ENCODE results near the gene EIF2B2.

Gene EIF2B2

DNA sequence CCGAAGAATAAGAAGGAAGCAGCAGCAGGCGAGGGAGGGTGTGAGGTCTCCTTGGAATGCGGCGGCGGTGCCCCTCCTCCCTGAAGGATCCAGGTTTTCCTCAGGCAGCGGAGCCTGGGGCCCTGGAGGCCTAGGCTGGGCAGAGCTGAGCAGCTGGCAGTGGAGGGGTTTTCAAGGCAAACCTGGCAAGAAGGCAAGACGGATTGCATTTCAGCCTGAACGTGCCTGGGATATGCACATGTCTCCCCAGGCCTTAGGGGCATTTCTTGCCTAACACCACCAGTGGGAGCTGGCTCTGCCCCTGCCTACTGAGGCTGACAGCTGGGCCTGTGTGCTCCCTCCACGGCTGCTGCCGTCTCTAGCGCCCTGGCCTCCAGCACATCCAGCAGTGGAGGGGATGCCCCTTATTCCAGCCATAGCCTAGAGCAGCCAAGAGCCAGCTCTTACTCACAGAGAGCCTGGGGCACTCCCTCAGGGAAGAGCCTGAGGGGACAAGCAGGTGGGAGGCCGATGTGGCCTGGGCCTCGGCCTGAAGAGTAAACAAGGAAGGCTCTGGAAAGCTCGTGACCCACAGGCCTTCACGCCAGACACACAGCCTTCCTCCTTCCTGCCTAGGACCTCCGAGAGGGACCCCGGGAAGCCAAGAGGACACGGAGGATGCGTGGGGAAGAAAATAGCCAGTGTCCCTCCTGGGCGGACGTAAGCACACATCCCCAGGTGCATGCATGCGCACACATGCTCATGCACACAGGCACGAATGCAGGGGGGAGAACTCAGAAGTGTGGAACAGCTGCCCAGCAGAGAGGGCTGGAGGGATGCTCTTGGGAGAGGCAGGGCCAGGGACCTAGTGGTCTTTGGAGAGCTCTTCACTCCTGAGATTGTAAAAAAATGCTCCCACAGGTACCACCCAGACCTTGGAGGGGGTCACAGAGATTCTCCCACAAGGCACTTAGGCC, 23.0 kb upstream of the EIF2B2 start:
- Histone ChIP-seq H3K9me3 (ENCODE audit: control insufficient read depth in 5 of 5, low read length in 5 of 5) (no peaks in the 10 kb centered on the region), H3K4me1 (ENCODE audit: control insufficient read depth in 5 of 5, insufficient read depth in 5 of 5, low read length in 5 of 5) (peaks cover 2 to 51% (median 36%) of the 10 kb centered on the region in 5 donors), H3K36me3 (ENCODE audit: control insufficient read depth in 5 of 5, insufficient read depth in 5 of 5, low read length in 5 of 5) (no peaks in the 10 kb centered on the region), H3K27me3 (ENCODE audit: control insufficient read depth in 5 of 5, insufficient read depth in 4 of 5, low read length in 5 of 5) (no peaks in the 10 kb centered on the region), H3K27ac (ENCODE audit: low read depth, low read length) (no peak overlapping the region), H3K9ac (ENCODE audit: low read length in 5 of 5) (peak overlapping the region in 1 of 5 donors; percentile 27), H3K4me3 (ENCODE audit: low read depth in 1 of 5, low read length in 5 of 5) (no peak overlapping the region)

GRCh38 chr14:74980398-74980730, 22.4 kb upstream of the EIF2B2 start:
- H3K9ac ChIP-seq (ENCODE audit: low read length in 5 of 5): no peak overlapping the region
- no peaks in the 10 kb centered on the region for H3K36me3 ChIP-seq (ENCODE audit: control insufficient read depth in 5 of 5, insufficient read depth in 5 of 5, low read length in 5 of 5)
- no peak overlapping the region for H3K4me3 ChIP-seq (ENCODE audit: low read depth in 1 of 5, low read length in 5 of 5)
- H3K4me1 ChIP-seq (ENCODE audit: control insufficient read depth in 5 of 5, insufficient read depth in 5 of 5, low read length in 5 of 5): peaks cover 2 to 45% (median 33%) of the 10 kb centered on the region in 5 donors
- H3K27ac ChIP-seq (ENCODE audit: low read depth, low read length): no peak overlapping the region
- no peaks in the 10 kb centered on the region for H3K9me3 ChIP-seq (ENCODE audit: control insufficient read depth in 5 of 5, low read length in 5 of 5)
- no peaks in the 10 kb centered on the region for H3K27me3 ChIP-seq (ENCODE audit: control insufficient read depth in 5 of 5, insufficient read depth in 4 of 5, low read length in 5 of 5)

- H3K36me3 ChIP-seq (ENCODE audit: control insufficient read depth in 5 of 5, insufficient read depth in 5 of 5, low read length in 5 of 5): no peaks in the 10 kb centered on the region
- peak overlapping the region in 1 of 5 donors; percentile 2 for H3K9ac ChIP-seq (ENCODE audit: low read length in 5 of 5)
- H3K4me1 ChIP-seq (ENCODE audit: control insufficient read depth in 5 of 5, insufficient read depth in 5 of 5, low read length in 5 of 5): peaks cover 2 to 42% (median 33%) of the 10 kb centered on the region in 5 donors
- H3K9me3 ChIP-seq (ENCODE audit: control insufficient read depth in 5 of 5, low read length in 5 of 5): no peaks in the 10 kb centered on the region
- no peaks in the 10 kb centered on the region for H3K27me3 ChIP-seq (ENCODE audit: control insufficient read depth in 5 of 5, insufficient read depth in 4 of 5, low read length in 5 of 5)
- H3K27ac ChIP-seq (ENCODE audit: low read depth, low read length): no peak overlapping the region
- no peak overlapping the region for H3K4me3 ChIP-seq (ENCODE audit: low read depth in 1 of 5, low read length in 5 of 5)
Observed at GRCh38 chr14:74980731-74981461, 21.8 kb upstream of the EIF2B2 start.

DNA sequence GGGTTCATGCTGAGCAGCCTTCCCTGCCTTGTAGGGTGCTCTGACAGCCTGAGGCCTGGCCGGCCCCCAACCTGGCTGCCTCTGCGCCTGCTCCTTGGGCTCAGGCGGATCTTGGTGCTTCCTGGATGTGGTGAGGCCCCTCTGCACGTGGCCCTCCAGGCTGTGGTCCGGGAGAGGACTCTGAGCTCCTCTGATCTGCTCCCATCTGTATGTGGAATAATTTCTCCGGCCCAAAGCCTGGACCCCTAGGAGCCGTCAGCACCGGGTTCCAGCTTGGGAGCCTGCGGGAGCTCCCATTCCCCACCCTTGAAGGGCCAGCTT, 21.3 kb upstream of the EIF2B2 start:
- Histone ChIP-seq H3K27ac (ENCODE audit: low read depth, low read length) (no peak overlapping the region), H3K4me1 (ENCODE audit: control insufficient read depth in 5 of 5, insufficient read depth in 5 of 5, low read length in 5 of 5) (peaks cover 2 to 42% (median 31%) of the 10 kb centered on the region in 5 donors), H3K27me3 (ENCODE audit: control insufficient read depth in 5 of 5, insufficient read depth in 4 of 5, low read length in 5 of 5) (no peaks in the 10 kb centered on the region), H3K9me3 (ENCODE audit: control insufficient read depth in 5 of 5, low read length in 5 of 5) (no peaks in the 10 kb centered on the region), H3K4me3 (ENCODE audit: low read depth in 1 of 5, low read length in 5 of 5) (no peak overlapping the region), H3K36me3 (ENCODE audit: control insufficient read depth in 5 of 5, insufficient read depth in 5 of 5, low read length in 5 of 5) (no peaks in the 10 kb centered on the region), H3K9ac (ENCODE audit: low read length in 5 of 5) (peak overlapping the region in 1 of 5 donors; percentile 2)

GRCh38 chr14:74981833-74982232, 20.9 kb upstream of the EIF2B2 start:
- Histone ChIP-seq H3K9me3 (ENCODE audit: control insufficient read depth in 5 of 5, low read length in 5 of 5) (no peaks in the 10 kb centered on the region), H3K4me1 (ENCODE audit: control insufficient read depth in 5 of 5, insufficient read depth in 5 of 5, low read length in 5 of 5) (peaks cover 2 to 38% (median 29%) of the 10 kb centered on the region in 5 donors), H3K27me3 (ENCODE audit: control insufficient read depth in 5 of 5, insufficient read depth in 4 of 5, low read length in 5 of 5) (no peaks in the 10 kb centered on the region), H3K9ac (ENCODE audit: low read length in 5 of 5) (no peak overlapping the region), H3K36me3 (ENCODE audit: control insufficient read depth in 5 of 5, insufficient read depth in 5 of 5, low read length in 5 of 5) (no peaks in the 10 kb centered on the region), H3K27ac (ENCODE audit: low read depth, low read length) (no peak overlapping the region), H3K4me3 (ENCODE audit: low read depth in 1 of 5, low read length in 5 of 5) (no peak overlapping the region)

- no peak overlapping the region for H3K27ac ChIP-seq (ENCODE audit: low read depth, low read length)
- no peaks in the 10 kb centered on the region for H3K36me3 ChIP-seq (ENCODE audit: control insufficient read depth in 5 of 5, insufficient read depth in 5 of 5, low read length in 5 of 5)
- no peaks in the 10 kb centered on the region for H3K9me3 ChIP-seq (ENCODE audit: control insufficient read depth in 5 of 5, low read length in 5 of 5)
- no peak overlapping the region for H3K9ac ChIP-seq (ENCODE audit: low read length in 5 of 5)
- H3K4me3 ChIP-seq (ENCODE audit: low read depth in 1 of 5, low read length in 5 of 5): no peak overlapping the region
- H3K4me1 ChIP-seq (ENCODE audit: control insufficient read depth in 5 of 5, insufficient read depth in 5 of 5, low read length in 5 of 5): peaks cover 2 to 36% (median 27%) of the 10 kb centered on the region in 5 donors
- no peaks in the 10 kb centered on the region for H3K27me3 ChIP-seq (ENCODE audit: control insufficient read depth in 5 of 5, insufficient read depth in 4 of 5, low read length in 5 of 5)
Observed at GRCh38 chr14:74982661-74983060, 20.1 kb upstream of the EIF2B2 start.

- Histone ChIP-seq H3K27me3 (ENCODE audit: control insufficient read depth in 5 of 5, insufficient read depth in 4 of 5, low read length in 5 of 5) (no peaks in the 10 kb centered on the region), H3K36me3 (ENCODE audit: control insufficient read depth in 5 of 5, insufficient read depth in 5 of 5, low read length in 5 of 5) (no peaks in the 10 kb centered on the region), H3K4me1 (ENCODE audit: control insufficient read depth in 5 of 5, insufficient read depth in 5 of 5, low read length in 5 of 5) (peaks cover 2 to 29% (median 21%) of the 10 kb centered on the region in 5 donors), H3K9me3 (ENCODE audit: control insufficient read depth in 5 of 5, low read length in 5 of 5) (no peaks in the 10 kb centered on the region), H3K9ac (ENCODE audit: low read length in 5 of 5) (no peak overlapping the region), H3K27ac (ENCODE audit: low read depth, low read length) (no peak overlapping the region), H3K4me3 (ENCODE audit: low read depth in 1 of 5, low read length in 5 of 5) (no peak overlapping the region)
Observed at GRCh38 chr14:74983343-74983742, 19.4 kb upstream of the EIF2B2 start.

GRCh38 chr14:74984236-74985027, 18.3 kb upstream of the EIF2B2 start:
- Histone ChIP-seq H3K27ac (ENCODE audit: low read depth, low read length) (no peak overlapping the region), H3K4me1 (ENCODE audit: control insufficient read depth in 5 of 5, insufficient read depth in 5 of 5, low read length in 5 of 5) (peaks cover 2 to 26% (median 19%) of the 10 kb centered on the region in 5 donors), H3K27me3 (ENCODE audit: control insufficient read depth in 5 of 5, insufficient read depth in 4 of 5, low read length in 5 of 5) (no peaks in the 10 kb centered on the region), H3K9ac (ENCODE audit: low read length in 5 of 5) (no peak overlapping the region), H3K9me3 (ENCODE audit: control insufficient read depth in 5 of 5, low read length in 5 of 5) (no peaks in the 10 kb centered on the region), H3K36me3 (ENCODE audit: control insufficient read depth in 5 of 5, insufficient read depth in 5 of 5, low read length in 5 of 5) (no peaks in the 10 kb centered on the region), H3K4me3 (ENCODE audit: low read depth in 1 of 5, low read length in 5 of 5) (no peak overlapping the region)

DNA sequence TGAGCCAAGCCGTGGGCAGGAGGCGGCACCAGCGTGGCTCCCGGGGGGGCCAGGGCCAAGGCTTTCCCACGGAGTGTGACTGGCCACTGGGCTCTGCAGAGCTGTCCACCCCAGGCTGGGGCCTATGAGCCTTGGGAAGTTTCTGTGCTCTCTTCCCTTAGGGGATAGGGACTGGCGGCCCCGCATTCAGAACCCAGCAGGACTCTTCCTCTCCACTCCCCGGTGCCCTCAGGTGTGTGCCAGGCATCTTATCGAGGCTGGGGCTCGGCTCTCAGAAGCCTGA, 17.8 kb upstream of the EIF2B2 start:
- no peak overlapping the region for H3K27ac ChIP-seq (ENCODE audit: low read depth, low read length)
- no peaks in the 10 kb centered on the region for H3K9me3 ChIP-seq (ENCODE audit: control insufficient read depth in 5 of 5, low read length in 5 of 5)

DNA sequence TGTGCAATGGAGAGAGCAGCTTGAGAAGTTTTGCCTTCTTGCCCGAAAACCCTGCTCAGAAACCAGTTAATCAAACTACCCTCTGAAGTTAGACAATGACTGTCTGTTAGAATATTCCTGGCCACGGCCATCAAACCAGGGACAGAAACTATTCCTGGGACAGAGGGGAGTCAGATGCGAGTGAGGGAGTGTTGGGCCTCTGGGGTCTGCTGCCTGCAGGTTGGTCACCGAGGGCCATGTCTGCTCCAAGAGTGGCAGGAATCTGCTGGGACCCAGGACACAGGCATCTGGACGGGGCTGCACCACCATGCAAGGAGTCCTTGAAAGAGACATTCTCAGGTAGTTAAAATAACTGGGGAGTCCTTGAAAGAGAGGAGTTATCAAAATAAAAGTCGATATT, 16.9 kb upstream of the EIF2B2 start:
- Histone ChIP-seq H3K4me1 (ENCODE audit: control insufficient read depth in 5 of 5, insufficient read depth in 5 of 5, low read length in 5 of 5) (peaks cover 0 to 23% (median 7%) of the 10 kb centered on the region in 5 donors), H3K9me3 (ENCODE audit: control insufficient read depth in 5 of 5, low read length in 5 of 5) (no peaks in the 10 kb centered on the region), H3K9ac (ENCODE audit: low read length in 5 of 5) (no peak overlapping the region), H3K36me3 (ENCODE audit: control insufficient read depth in 5 of 5, insufficient read depth in 5 of 5, low read length in 5 of 5) (no peaks in the 10 kb centered on the region), H3K27me3 (ENCODE audit: control insufficient read depth in 5 of 5, insufficient read depth in 4 of 5, low read length in 5 of 5) (no peaks in the 10 kb centered on the region), H3K27ac (ENCODE audit: low read depth, low read length) (no peak overlapping the region), H3K4me3 (ENCODE audit: low read depth in 1 of 5, low read length in 5 of 5) (no peak overlapping the region)

More for the DNA sequence above, 17.8 kb upstream of the EIF2B2 start:
- Histone ChIP-seq H3K36me3 (ENCODE audit: control insufficient read depth in 5 of 5, insufficient read depth in 5 of 5, low read length in 5 of 5) (no peaks in the 10 kb centered on the region), H3K9ac (ENCODE audit: low read length in 5 of 5) (no peak overlapping the region), H3K4me1 (ENCODE audit: control insufficient read depth in 5 of 5, insufficient read depth in 5 of 5, low read length in 5 of 5) (peaks cover 0 to 26% (median 13%) of the 10 kb centered on the region in 5 donors), H3K4me3 (ENCODE audit: low read depth in 1 of 5, low read length in 5 of 5) (no peak overlapping the region), H3K27me3 (ENCODE audit: control insufficient read depth in 5 of 5, insufficient read depth in 4 of 5, low read length in 5 of 5) (no peaks in the 10 kb centered on the region)
